CD4-positive, alpha-beta T cell treated with Interferon alpha-2 for 1 hour (primary cell): ENCODE results near the gene GABRG3.

Experiments
- DNase-seq, 2 donors: peaks; one replicate each; pipeline ENCODE4 v3.0.0-alpha.2; 2020 to 2022

GABRG3 gene

DNA sequence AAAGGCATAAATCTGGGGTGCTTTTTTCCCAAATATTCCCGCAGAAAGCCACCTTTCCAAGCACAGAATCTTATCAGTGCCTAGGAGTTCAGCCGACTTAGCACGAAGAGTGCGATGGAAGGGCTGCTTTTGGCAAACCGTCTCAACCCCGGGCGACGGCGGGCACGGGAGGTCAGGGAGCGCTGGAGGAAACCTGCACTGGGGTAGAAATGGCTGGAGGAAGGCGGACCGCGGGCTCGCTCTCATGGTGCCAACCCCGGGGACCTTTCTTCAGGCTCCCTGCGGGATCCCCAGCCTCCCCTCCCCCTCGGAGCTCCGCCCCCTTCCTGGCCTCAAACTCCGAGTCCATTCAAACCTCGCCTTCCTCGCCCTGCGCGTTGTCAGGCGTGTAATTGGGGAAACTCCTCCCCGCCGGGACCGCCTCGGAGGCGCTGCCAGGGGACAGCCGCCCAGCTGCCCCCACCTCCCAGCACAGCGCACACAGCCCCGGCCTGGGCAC, at the start of gene GABRG3:
GABRG3 (plus strand) TSS at position 470 of the 499 bp plus-strand sequence.
- DNase-seq = no peak

- no peak for DNase-seq
These were observed 49.5 kb upstream of the GABRG3 start for GRCh38 chr15:26921433-26921832.

DNA sequence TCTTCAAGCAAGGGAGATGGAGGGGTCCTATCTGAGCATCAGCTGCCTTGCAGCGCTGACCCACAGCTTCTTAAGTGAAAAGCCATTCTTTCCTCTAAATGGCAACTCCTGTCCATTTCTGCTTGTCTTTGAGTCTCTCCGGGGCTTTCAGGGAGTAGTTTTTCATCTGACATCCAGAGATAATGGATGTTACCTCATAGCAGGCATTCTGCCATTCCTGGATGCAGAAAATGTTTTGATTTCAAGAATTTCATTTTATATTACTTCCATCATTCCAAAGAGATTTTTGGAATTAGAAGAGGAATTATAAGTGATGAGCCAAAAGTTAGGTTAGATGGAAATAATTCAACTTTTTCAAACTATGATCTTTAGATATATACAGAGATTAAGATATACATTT, 44.9 kb upstream of the GABRG3 start:
- DNase-seq = no peak

DNA sequence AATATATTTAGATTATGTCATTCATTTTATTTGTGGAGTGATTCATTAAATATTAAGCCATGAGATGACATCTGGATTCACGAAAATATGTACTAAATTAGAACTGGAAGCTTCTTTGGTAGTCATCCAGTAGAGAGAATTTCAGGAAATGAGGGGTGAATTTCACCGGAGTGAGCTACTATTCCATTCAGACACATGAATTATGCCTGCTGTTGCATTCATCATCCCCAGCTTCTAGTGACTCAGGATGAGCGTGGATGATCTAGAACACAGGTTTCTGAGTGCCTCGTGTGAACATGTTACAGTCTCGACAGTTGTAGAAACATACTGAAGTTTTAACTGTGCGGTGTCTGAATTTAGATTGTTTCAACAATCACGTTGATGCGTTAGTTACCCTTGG, 42.9 kb upstream of the GABRG3 start:
- no peak for DNase-seq

DNA sequence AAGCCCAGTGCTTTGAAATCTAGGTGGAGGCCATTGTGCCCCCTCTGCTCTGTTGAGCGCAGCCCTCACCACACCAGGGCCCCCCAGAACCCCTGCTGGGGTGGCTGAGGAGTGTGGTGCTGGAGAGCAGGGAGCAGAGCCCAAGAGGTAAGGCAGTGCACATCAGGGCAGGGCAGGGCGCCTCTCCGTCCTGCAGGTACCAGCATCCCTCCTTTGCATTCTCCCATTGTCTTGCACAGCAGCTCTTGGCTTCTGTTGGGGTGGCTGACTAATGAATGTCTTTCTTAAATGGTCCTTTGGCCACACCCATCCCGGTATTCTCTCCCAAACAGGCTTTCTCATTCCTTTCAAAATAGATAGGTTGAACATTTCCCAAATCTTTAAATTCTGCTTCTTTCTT, 41.4 kb upstream of the GABRG3 start:
- DNase-seq = no peak

DNA sequence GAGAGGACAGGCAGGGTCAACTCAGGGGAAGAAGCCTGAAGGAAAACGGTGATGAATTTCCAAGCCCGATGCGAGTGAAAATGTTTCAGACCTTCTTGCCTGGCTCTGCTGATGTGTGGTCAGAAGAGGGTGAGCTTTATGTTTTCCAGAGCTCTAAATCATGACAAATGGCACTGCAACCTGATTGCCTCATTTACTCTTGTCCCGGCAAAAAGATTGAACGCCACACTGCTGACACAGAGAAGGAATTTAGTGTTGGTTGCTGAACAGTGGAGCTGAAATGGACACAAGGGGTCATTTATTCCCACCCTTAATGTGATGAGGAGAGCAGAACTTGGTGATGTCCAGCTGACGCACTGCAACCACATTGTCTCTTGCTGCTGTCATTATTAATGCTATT, 36.1 kb upstream of the GABRG3 start:
- DNase-seq = no peak

GRCh38 chr15:26935322-26935721, 35.7 kb upstream of the GABRG3 start:
- no peak for DNase-seq

- no peak for DNase-seq
These were observed 34.5 kb upstream of the GABRG3 start for GRCh38 chr15:26936502-26936901.

GRCh38 chr15:26937134-26937533, 33.8 kb upstream of the GABRG3 start:
- no peak for DNase-seq

DNA sequence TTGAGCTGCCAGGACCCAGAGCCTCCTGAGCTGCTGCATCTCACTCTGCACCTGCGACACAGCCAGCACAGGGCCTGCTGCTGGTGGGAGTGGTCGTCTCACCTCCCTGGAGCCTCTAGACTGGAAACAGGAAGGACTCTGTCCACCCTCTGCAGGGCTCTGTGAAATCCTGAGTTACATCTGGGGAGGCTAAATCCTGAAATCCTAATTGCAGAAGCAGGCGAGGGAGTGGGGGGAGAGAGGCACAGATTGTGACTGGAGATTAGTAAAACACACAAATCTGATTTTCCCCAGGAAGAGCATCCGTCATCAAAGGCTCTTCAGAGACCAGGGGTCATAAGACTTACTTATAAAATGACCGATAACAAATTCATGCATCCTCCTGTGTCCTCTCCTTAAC, 31.6 kb upstream of the GABRG3 start:
- DNase-seq = no peak

DNA sequence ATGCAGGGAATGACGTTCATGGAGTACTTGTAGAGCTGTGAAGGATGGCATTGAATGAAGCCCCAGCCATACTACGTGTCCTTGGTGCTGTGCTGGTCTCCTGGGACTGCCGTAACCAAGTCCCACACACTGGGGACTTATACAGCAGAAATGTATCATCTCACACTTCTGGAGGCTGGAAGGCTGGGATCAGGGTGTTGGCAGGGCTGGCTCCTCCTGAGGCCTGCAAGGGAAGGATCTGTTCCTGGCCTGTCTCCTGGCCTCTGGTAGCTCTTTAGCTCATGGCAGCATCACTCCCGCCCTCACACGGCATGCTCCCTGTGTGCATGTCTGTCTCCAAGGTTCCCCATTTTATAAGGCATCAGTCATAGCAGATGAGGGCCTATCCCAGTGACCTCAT, 29.5 kb upstream of the GABRG3 start:
- no peak for DNase-seq

GRCh38 chr15:26943866-26944265, 27.1 kb upstream of the GABRG3 start:
- no peak for DNase-seq

- DNase-seq = no peak
These were observed 25.9 kb upstream of the GABRG3 start for GRCh38 chr15:26945046-26945445.

GRCh38 chr15:26950001-26950400, 21.0 kb upstream of the GABRG3 start:
- no peak for DNase-seq

GRCh38 chr15:26954403-26954802, 16.6 kb upstream of the GABRG3 start:
- no peak for DNase-seq

DNA sequence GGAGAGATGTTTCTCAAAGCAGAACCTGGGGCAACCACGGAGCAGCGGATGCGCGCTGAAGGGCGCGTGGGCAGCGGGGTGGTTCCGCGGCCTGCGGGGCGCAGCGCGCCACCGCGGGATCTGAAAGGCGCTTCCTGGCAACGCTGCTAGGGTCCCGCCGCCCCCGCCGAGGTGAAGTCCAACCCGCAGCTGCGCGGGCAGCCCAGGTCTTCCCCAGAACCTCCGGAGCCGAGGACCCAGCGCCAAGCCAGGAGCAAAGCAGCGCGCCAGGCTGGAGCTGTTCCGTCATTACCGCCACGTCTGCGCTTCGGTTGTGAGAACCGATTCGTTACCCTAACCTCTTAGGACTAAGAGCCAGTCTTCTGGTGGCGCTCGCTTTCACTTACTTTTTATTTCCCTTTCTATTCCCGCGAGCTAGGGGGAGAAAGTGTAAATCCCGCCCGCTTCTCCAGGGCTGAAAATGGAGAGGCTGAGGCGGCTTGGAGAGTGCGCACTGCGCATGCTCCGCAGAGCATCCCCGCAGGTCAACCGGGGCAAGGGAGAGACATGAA, 3.2 kb upstream of the GABRG3 start:
- DNase-seq = no peak

- no peak for DNase-seq
These were observed 2.2 kb upstream of the GABRG3 start for GRCh38 chr15:26968806-26969205.

- DNase-seq = no peak
These were observed 464 bp downstream of the GABRG3 start for GRCh38 chr15:26971271-26972018.

- no peak for DNase-seq
These were observed 1.7 kb downstream of the GABRG3 start for GRCh38 chr15:26972636-26973035.

DNA sequence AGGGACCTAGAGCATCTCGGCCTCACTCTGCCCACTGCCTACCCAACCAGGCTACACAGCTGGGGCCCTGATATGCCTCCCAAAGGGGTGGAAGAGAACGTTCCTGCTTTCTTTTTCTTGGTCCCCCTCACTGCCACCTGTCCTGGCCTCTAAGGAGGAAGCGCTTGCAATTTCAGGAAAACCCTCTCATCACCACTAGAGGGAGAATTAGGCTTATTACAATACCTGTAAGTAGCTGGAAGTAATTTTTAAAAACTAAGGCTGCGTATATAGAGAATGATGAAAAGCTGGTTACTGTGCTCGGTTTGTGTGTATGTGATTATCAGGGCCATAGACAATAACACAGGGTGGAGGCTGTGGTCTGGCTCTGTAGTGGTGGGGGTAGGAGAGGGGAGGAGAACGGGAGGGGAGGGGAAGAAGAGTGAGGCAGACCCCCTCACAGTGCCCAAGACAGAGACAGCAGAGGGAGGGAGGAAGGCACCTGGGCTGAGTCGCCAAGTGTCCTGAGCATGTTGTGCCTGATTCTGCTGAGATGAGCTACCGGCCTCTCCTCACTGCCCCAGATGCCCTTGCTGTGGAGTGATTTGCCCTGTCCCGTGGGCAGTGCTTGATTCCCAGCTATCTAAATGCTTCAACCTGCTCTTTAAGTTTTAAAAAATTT, 3.3 kb downstream of the GABRG3 start:
- DNase-seq = no peak

GRCh38 chr15:26981492-26981891, 10.5 kb downstream of the GABRG3 start:
- no peak for DNase-seq

DNA sequence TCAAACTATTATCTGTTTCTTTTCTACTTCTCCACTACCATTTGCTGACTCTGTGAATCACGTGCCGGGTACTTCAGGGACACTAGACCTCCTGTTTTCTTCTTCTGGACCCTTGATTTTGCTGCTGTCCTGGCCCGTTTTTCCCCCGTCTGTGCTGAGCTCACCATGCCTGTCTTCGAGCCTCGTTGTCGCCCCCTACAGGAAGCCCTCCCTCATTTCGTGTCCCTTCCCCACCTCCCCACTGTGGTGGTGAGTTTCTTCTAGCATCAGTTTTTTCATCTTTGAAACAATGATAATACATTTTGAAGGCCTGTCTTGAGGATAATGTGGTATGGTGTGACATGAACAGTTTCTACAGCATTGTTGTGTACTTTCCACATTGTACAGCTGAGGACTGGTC, 12.8 kb downstream of the GABRG3 start:
- DNase-seq = no peak

DNA sequence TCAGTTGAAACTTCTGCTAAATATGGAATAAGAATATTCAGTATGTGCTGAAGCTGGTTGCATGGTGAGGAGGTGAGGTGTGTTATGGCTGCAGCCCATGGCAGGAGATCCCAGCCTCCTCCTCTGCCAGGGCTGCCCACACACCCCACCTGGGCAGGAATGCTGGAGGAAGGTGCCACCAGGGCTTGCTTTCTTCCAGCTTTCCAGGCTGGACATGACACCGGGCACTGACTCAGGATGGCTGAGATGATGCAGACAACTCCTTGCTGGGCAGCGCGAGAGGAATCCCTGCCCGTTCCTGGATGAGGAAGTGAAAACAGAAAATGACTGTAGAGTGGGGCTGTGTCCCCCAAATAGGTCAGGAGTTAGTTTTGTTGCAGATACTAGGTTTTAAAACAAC, 14.1 kb downstream of the GABRG3 start:
- DNase-seq = no peak

GRCh38 chr15:26996250-26996649, 25.3 kb downstream of the GABRG3 start:
- no peak for DNase-seq
